NCI-H1105 treated with DMSO at 0.1 percent for 48 hours (cell line): Measurements from ENCODE around the gene SPAG16.
"Not testable (repeated sequence)": the region's sequence is repeated elsewhere in the genome, so short reads cannot be mapped to it uniquely, and the experiment has no call there.

Experiments
- DNase-seq: peaks from one replicate; lab custom pipeline; 2025; lab: John Stamatoyannopoulos, UW

Gene SPAG16

DNA sequence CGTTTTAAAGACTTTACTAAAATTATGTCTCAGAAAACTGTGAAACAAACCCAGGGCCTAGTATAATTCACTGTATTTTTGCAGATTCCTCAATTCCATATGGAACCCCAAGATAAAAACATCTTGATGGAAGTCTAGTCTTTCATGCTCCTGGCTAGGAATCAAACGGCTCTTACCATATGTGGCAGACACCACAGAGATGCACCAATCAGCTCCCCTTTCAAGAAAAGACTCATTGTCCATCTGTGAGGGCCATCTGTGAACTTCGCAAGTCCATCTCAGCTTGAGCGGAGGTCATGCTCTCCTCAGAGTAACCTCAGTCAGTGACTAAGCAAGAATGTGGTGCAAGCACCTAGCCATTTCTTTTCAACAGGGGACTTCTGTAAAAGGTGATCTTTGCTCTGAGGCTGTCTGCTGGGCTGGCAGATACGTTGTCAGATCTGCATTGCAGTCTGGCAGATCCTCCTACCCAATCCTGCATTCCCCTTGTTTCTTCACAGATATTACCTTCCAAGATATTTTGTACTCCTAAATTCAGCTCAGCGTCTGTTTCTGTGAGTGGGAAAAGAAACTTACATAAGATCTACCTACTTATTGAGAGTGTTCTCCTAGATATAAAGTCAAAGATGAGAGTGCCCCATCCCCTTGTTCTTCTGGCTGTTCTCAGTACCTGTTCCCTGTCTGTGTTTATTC lies 419.3 kb downstream of the SPAG16 start:
- DNase-seq: no peak

DNA sequence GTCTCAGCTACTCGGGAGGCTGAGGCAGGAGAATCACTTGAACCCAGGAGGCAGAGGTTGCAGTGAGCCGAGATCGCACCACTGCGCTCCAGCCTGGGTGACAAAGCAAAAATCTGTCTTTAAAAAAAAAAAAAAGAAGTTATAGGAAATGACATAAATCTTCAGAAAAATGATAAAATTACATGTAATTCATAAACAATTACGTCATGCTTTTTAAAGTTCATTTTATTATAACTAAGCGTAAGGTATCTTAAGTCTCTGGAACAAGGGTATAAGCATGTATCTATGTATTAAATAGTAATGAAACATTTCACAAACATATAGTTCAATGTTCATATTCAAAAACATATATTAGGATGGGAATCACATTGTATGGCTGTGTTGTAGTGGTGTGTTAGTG lies 425.9 kb downstream of the SPAG16 start:
- no peak for DNase-seq

DNA sequence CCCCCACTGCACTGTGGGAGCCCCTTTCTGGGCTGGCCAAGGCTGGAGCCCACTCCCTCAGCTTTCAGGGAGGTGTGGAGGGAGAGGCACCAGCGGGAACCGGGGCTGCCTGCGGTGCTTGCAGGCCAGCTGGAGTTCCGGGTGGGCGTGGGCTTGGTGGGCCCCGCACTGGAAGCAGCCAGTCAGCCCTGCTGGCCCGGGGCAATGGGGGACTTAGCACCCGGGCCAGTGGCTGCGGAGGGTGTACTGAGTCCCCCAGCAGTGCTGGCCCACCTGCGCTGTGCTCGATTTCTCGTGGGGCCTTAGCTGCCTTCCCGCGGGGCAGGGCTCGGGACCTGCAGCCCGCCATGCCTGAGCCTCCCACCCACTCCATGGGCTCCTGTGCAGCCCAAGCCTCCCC lies 434.1 kb downstream of the SPAG16 start:
- not testable (repeated sequence) for DNase-seq

DNA sequence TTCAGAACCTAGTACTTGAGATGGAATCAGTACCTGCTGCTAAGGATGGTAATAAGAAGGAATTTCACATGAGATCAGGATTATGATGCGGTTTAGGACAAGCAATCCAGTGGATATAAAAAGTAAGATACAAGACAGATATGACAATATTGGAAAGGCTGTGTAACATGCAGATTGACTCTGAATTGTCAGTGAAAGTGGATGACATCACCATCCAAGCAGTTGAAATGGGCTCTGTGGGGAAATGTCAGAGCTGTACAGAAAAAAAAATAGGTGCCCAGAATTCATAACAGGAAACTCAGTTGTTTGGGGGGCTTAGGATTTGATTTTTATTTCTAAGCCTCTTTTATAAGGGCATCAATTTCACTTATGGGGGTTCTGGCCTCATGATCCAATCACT lies 438.3 kb downstream of the SPAG16 start:
- DNase-seq: no peak

DNA sequence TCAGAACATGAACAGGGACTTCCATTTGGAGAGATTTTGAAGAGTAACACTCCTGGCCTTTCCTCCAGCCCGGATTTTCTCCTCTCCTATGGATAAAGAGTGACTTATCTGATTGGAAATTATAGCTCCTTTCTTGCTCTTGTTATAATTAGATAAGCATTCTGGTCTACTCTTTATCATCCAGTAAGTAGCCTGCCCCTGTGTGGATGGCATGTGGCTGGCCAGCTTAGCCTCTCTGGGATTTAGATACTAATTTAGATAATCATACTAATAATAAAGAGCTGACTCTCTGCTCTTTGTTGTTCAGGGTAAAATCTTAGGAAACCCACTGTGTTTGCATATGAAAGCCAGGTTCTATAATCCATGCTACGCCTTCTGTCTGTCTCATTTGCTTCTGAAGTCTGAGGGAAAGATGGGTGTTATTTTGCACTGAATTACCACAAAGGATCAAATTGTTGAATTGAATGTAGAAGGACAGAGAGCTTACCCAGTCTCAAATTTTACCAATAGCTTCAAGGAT lies 438.8 kb downstream of the SPAG16 start:
- no peak for DNase-seq

DNA sequence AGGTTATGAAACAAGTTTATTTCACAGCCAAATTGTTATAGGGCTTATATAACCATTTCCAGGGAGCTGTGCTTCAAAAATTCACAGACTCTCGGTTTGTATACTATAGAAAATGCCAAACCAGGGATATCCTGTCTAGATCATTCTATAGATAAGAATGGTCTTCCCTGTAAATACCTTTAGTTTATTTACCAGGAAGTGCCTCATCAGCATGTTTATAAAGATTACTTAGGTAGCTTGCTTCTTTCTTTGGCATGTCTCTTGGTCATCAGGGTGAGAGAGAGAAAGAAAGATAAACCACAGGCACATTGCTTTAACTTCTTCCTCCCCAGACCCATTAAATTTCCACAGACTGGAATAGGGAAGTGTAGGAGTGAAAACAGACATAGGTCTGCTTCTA lies 439.4 kb downstream of the SPAG16 start:
- DNase-seq: no peak

DNA sequence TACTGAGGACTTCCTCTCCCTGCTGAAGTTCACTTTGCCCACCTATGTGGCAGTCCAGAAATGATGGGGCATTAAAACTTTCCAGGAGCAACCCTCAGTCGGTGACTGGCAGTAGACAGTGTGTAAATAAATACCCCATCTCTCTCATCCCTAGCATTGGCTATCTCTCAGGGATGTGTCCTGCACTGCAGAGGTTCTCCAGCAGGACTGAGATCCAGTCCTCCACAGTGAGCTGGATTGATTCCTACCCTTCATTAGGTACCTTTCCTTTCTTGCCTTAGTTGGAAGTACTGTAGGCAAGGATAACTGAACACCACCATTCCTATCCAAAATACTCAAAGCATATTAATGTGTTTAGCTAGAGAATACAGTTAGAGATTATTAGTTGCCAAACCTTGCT lies 441.8 kb downstream of the SPAG16 start:
- DNase-seq: no peak

DNA sequence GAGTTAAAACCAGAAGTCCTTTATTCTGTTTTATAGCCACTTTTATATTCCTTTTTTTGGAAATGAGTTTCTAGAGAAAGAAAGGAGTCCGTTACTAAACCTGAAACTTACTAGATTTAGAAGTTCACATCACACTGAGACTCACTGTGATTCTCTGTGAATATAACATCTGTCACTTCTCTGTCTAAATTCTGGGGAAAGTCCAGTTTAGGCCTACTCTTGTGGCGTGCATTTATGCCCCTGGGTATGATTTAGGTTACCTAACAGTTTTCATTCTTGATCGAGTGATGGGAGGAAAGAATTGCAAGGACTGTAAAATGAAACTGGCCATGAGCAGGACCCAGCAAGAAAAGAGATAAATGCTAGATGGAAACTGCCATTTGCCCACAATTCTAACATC lies 449.6 kb downstream of the SPAG16 start:
- DNase-seq: no peak

DNA sequence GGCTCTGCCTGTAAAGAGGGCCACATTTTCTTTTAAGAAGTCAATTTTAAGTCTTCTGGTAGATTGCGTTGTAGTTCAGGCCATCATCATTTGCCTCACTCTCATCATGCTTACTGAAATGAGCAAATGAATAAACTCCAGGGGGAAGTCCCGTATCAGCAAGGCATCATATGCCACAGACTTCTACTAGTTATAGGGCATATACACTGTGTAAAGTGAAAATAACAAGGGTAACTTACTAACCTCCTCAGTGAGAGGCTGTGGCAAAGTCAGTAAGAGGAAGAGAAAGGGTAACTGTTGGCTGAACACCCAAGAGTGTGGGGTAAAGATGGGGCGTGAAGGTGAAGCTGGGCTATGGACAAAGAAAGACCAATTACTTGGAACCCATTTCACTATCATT lies 456.2 kb downstream of the SPAG16 start:
- DNase-seq: no peak

DNA sequence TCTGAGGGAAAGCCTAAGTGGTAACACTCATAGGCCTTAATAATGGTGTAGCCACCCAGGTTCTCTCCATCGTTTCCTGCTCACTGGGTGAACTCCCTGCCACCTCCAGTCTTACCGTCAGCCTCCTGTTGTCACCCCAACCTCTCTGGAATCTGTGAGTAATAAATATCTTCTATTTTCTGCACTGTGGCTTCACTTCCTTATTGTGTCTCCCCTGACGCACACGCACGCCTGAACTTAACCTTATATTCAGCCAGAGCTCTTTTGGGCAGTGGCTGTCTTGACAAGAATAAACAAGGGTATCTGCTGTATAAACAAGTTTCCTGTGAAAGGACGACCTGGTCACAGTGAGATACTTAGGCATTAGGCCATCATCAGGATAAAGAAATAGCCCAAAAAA lies 467.2 kb downstream of the SPAG16 start:
- no peak for DNase-seq

DNA sequence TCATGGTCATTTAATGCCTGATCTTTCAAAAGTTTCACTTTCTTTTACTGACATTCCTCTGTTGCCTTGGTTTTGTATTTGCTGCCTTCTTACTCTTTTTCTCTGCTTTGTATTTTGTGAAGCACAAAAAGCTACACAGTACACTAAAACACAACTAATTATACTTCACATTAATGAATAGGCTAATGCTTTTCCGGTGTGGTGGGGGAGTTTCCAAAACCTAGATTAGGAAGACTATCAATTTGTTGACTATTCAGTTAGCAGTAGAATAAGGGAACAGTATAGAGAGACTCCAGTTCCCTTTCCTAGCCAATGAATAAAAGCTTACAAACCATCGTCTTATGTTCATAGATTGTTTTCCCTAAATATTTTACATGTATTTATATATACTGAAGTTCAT lies 468.3 kb downstream of the SPAG16 start:
- no peak for DNase-seq

DNA sequence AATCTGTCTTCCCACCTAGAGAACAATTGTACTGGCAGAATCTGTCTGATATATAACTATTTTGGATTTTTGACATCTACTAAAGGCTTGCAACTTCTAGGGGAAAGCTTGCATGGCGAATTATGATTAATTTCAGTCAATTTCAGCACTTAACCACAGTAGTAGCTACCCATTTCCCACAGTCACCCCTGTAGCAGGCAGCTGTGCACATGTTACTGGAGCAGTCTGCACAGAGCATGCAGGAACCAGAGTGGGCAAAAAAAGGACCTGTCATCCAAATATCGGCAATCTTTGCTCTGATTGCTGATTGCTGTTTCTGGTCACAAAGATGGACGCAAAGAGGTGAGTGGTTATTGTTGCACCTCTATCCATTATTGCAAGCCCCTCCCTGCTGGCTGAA lies 473.3 kb downstream of the SPAG16 start:
- DNase-seq: no peak

DNA sequence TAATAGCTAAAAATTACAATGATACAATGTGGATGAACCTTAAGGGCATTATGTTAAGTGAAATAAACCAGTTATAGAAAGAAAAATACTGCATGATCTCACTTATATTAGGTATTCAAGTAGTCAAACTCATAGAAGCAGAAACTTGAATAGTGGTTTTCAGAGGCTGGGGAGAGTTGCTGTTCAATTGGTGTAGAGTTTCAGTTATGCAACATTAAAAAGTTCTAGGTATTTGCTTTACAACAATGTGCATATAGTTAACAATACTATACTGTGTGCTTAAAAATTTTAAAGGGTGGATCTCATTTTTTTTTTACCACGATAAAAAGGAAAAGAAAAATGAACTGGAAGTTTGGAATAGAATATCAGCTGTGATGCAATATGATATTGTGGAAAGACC lies 479.1 kb downstream of the SPAG16 start:
- no peak for DNase-seq

DNA sequence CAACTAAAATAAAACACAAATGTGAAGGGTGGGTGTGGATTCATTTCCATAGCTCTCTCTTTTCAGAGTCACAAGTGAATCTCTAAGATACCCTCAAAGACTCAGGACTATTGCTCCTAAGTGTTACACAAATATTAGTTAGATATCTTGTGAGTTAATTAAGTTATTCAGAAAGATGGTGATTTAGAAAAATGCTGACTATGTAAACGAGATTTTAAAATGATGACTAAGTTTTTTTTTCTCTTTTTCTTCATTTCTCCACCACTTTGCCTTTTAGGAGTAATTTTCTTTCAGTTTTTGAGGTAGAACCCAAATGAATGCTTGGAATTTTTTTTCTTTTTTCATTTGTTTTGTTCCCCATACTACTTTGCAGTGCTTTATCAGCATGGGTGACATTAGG lies 479.7 kb downstream of the SPAG16 start:
- no peak for DNase-seq

DNA sequence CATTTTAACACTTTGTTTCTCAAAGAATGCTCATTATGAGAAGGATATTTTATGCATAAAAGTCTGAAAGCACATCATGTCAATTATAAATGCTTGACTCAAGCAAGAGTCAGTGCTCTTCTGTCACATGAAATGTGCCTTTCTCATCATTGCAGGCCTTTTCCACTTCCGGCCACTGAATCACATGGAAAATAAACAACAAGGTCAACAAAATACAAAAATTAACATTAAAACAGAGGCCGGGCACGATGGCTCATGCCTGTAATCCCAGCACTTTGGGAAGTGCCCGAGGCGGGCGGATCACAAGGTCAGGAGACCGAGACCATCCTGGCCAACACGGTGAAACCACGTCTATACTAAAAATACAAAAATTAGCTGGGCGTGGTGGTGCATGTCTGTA lies 480.6 kb downstream of the SPAG16 start:
- no peak for DNase-seq

DNA sequence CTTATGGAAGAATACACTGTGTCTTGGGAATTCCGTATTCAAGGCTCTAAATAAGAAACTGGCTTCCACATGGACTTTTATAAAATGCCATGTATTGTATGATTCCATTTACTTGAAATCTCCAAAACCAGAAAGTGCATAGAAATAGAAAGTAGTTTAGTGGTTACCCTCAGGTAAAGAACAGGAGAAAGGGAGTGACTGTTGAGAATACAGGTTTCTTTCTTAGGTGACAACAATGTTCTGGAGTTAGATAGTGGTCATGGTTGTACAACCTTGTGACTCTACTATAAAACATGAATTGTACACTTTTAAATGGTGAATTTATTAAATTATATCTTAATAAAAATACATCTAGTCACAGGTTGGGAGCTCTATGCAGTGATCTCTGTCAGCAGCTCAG lies 481.8 kb downstream of the SPAG16 start:
- no peak for DNase-seq

DNA sequence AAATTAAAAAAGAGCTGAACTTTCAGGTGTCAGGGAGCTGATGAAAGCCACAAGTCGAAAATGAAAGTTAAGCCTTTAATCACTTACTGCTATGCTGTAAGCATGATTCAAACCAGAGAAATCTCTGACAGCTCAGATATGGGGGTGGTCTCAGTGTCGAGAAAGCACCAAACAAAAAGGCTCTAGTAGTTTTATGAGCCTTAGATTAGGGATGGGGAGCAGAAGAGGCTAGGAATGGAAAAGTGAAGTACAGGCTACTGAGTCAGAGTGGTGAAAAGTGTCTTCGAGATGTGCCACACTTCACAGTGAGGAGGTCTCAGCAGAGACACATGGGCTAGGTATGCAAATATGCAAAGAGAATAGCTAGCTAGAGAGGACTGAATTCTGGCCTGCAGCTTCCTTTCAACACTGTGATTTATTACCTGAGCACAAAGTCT lies 482.2 kb downstream of the SPAG16 start:
- DNase-seq: no peak

DNA sequence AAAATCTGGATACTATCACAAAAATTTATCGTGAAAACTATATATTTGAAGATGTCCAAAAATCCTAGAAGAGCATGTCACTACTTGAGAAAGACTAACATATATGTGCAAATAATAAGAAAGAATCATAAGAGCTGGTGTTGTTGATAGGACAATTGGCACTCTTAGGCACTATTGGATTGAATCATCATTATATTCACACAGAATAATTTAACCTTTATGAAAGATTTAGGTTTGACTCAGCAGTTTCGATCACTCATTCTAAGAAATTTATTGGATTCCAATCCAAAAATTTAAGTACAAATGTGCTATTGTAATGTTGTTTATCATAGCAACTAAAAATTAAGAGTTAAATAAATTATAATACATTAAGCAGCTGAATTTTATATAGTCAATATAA lies 503.6 kb downstream of the SPAG16 start:
- no peak for DNase-seq

DNA sequence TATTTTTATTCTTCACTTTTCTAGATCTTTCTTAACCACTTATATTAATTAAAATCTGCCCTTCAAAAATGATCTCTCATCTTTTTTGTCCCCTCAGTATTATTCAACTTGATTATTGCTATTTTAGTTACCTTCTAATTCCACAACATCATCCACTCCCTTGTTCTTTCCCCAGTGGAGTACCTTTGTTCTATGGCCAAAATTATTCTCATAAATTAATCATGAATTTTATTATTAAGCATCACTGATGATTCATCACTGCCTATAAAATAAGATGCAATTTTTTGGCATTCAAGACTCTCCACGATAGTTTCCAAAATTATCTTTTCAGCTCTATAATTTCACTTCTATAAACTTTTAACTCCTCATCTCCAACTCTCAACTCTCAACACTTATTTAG lies 505.7 kb downstream of the SPAG16 start:
- DNase-seq: no peak

DNA sequence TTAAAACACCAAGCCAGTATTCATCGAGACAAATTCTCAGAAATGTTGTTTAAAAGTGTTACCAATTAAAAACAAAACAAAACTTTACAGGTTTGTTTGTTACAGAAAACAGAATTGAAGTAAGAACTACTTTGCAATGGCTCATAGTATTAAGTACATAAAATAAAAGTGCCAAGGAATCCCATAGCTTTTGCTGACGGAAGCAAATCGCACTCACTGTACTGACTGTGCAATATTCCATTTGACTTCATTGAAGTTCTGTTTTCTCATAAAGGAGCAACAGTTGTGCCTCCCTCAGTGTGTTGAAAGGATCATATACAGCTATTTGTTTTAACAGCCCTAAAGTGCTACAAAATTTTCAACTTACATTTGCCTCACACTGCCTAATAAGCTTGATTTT lies 507.8 kb downstream of the SPAG16 start:
- DNase-seq: no peak

DNA sequence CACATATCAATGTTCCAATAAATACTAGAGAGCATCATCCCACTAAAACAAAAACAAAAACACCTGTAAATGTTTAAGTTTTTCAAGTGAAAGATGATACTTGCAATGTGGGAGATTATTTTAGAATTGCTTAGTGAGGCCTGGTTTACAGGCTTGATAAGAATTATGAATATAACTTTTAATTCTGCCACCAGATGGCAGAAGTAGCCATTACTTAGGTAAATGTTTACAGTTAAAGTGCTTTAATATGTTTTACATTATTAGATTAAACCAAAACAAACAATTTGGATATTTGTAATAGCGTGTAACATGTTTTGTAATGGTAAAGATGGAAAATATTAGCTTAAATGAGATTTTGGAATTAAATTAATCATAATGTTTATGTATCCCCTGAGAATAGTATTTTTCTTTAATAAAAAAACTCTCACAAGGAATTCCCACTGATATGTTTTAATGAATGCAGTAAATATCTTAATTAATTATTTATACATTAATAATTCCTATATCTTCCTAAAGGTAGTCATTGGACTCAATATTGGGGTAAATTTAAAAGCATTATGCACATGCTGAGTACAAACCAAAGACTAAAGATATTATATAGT lies 522.0 kb downstream of the SPAG16 start:
- DNase-seq: peak; percentile 16

DNA sequence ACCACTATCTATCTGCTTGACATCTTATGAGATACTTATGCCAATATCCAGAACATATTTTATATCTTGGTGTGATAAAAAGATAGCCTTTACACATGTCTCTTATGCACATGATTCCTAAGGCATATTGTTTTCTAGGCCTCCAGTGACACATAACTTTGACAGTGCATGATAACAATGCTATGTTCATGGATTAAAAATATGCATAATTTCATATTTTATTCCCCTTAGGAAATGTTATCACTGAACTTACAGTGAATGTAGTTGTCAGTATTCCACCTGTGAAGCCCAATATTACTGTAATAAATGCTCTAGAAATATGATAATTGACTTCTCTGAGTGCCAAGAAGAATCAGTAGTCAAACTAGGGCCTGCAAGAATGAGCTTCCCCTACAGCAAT lies 532.3 kb downstream of the SPAG16 start:
- no peak for DNase-seq

DNA sequence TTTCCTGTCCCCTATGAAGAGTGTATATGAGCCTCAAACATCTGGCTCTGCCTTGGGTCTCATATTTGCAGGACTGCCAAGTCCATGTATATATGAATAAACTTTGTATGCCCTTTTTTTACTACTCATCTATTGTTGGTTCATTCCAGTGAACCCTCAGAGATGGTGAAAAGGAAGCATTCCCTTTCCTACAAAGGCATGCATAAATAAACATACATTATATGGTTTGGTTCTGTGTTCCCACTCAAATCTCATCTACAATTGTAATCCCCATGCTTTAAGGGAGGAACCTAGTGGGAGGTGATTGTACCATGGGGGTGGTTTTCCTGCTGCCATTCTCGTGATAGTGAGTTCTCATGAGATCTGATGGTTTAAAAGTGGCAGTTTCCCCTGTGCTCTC lies 534.2 kb downstream of the SPAG16 start:
- DNase-seq: no peak

DNA sequence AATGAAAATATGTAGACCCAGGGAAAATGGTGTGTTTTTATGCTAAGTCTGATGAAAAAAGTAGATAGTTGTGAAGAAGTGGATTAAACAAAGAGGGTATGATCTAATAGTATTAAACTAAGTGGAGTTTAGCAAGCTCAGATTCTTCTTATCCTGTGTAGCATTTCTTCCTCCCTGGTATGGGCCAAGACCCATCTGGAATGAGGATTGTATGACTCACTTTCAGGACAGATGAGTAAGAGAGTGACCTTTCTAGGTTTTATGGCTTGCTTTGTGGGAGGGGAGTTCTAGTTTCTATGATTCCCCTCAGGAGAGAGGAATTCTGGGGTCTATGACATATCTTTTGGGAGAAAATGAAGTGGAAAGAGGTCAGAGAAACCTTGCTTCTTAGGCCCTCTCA lies 550.1 kb downstream of the SPAG16 start:
- DNase-seq: no peak
